ENCODE measurements around the gene MACROD2.

DNA sequence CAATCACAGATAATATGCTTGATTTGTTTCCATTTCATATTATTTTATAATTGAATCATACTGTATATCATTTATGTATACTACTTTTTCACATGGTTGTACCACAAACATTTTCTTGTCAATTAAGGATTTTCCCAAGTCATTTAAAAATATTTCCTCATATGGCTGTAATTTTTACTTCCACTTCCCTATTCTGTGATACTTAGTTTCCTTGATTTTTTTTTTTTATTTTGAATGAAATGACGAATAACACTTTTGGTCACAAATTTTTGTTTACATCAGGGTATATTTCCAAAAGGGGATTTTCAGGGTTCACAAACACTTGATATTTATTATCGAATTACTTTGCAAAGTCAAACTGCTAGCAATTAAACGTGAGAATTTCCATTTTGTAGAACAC is 2062.3 kb downstream of the MACROD2 start:
- TF ChIP-seq CTCF (IDR thresholded peaks at IDR 0.05; ENCODE audit: poor library complexity, severe bottlenecking) = no peak
- no peak for TF ChIP-seq RAD21 (conservative IDR thresholded peaks at IDR 0.05)
- no peak for TF ChIP-seq POLR2AphosphoS5 (IDR thresholded peaks at IDR 0.05)
- no peak for TF ChIP-seq EZH2 (IDR thresholded peaks at IDR 0.05; ENCODE audit: borderline replicate concordance, insufficient read depth, low read length, poor library complexity, severe bottlenecking)
